ENCODE results near the gene UVRAG. TPM values are rescaled to one million over a fixed set of nuclear protein-coding genes. Genes with fewer than 3 reads are reported as not detected.

Gene UVRAG
- total and polyA plus RNA-seq, 8 donors = 4.7 to 55.5 (median 20.5) TPM

GRCh38 chr11:75802021-75802912, 12.7 kb upstream of the UVRAG start:
- Histone ChIP-seq H3K4me1 (peaks cover 0 to 19% (median 0%) of the 10 kb centered on the region in 4 donors), H3K27ac (no peak overlapping the region), H3K36me3 (peaks cover 0 to 3% (median 0%) of the 10 kb centered on the region in 4 donors), H3K4me3 (no peak overlapping the region), H3K9me3 (no peaks in the 10 kb centered on the region), H3K27me3 (no peaks in the 10 kb centered on the region)
- intact Hi-C loops (cut with DNase I; ENCODE audit: low total_unique reads) = loop anchor here (2.0 kb wide), 1 partner anchor 67 kb away; no protein-coding TSS in a partner anchor
- TF ChIP-seq POLR2A (IDR thresholded peaks at IDR 0.05) = no peak
- no peak for TF ChIP-seq EP300 (IDR thresholded peaks at IDR 0.05)
- TF ChIP-seq CTCF (IDR thresholded peaks at IDR 0.05) = no peak
- no peak for TF ChIP-seq POLR2AphosphoS5 (IDR thresholded peaks at IDR 0.05)
- 89 to 94% (median 92%) methylated on average over 12 of the region's 12 CpGs for WGBS, 5 donors
- no peak for DNase-seq

GRCh38 chr11:75802913-75803820, 11.8 kb upstream of the UVRAG start:
- intact Hi-C loops (cut with DNase I; ENCODE audit: low total_unique reads) = loop anchor here (2.0 kb wide), 1 partner anchor 66 kb away; no protein-coding TSS in a partner anchor
- H3K27ac ChIP-seq = no peak overlapping the region
- no peaks in the 10 kb centered on the region for H3K9me3 ChIP-seq
- 35 to 49% (median 43%) methylated on average over 9 to 10 of the region's 10 CpGs for WGBS, 5 donors
- peaks cover 0 to 3% (median 0%) of the 10 kb centered on the region in 4 donors for H3K36me3 ChIP-seq
- peaks cover 0 to 19% (median 0%) of the 10 kb centered on the region in 4 donors for H3K4me1 ChIP-seq
- H3K4me3 ChIP-seq = no peak overlapping the region
- DNase-seq = peak; percentile 83 to 90
- peak in 1 of 3 donors; percentile 29 for TF ChIP-seq POLR2AphosphoS5 (IDR thresholded peaks at IDR 0.05)
- TF ChIP-seq EP300 (IDR thresholded peaks at IDR 0.05) = no peak
- peak in 5 of 7 experiments; percentile 86 to 90 (median 89) for TF ChIP-seq CTCF (IDR thresholded peaks at IDR 0.05)
- no peak for TF ChIP-seq POLR2A (IDR thresholded peaks at IDR 0.05)
- no peaks in the 10 kb centered on the region for H3K27me3 ChIP-seq

- intact Hi-C loops (cut with DNase I; ENCODE audit: low total_unique reads) = no loop called here
- Histone ChIP-seq H3K27me3 (no peaks in the 10 kb centered on the region), H3K9me3 (no peaks in the 10 kb centered on the region), H3K36me3 (no peaks in the 10 kb centered on the region), H3K4me1 (peaks cover 4 to 6% (median 5%) of the 10 kb centered on the region in 4 donors), H3K4me3 (no peak overlapping the region), H3K27ac (no peak overlapping the region)
- TF ChIP-seq EP300 (IDR thresholded peaks at IDR 0.05) = no peak
- TF ChIP-seq POLR2A (IDR thresholded peaks at IDR 0.05) = no peak
- no peak for TF ChIP-seq CTCF (IDR thresholded peaks at IDR 0.05)
- TF ChIP-seq POLR2AphosphoS5 (IDR thresholded peaks at IDR 0.05) = no peak
- DNase-seq = no peak
- WGBS, 5 donors = 63 to 75% (median 70%) methylated on average over 2 of the region's 2 CpGs
Observed at GRCh38 chr11:75809111-75809510, 5.9 kb upstream of the UVRAG start.

GRCh38 chr11:75809991-75810390, 5.0 kb upstream of the UVRAG start:
- 59 to 88% (median 86%) methylated on average over 2 of the region's 2 CpGs for WGBS, 5 donors
- intact Hi-C loops (cut with DNase I; ENCODE audit: low total_unique reads) = no loop called here
- H3K4me3 ChIP-seq = no peak overlapping the region
- no peaks in the 10 kb centered on the region for H3K27me3 ChIP-seq
- DNase-seq = no peak
- no peaks in the 10 kb centered on the region for H3K9me3 ChIP-seq
- no peak for TF ChIP-seq POLR2A (IDR thresholded peaks at IDR 0.05)
- no peak for TF ChIP-seq POLR2AphosphoS5 (IDR thresholded peaks at IDR 0.05)
- no peak for TF ChIP-seq EP300 (IDR thresholded peaks at IDR 0.05)
- TF ChIP-seq CTCF (IDR thresholded peaks at IDR 0.05) = no peak
- no peak overlapping the region for H3K27ac ChIP-seq
- peaks cover 6 to 11% (median 9%) of the 10 kb centered on the region in 4 donors for H3K4me1 ChIP-seq
- H3K36me3 ChIP-seq = no peaks in the 10 kb centered on the region

All from stomach (tissue), 9 donors.